NCI-H146 treated with DMSO at 0.1 percent for 48 hours (cell line): Measurements from ENCODE around the gene IGSF21.

ENCODE experiments used
- DNase-seq: peaks from one replicate; lab custom pipeline; 2025; ENCODE audit not compliant: unreplicated experiment; lab: John Stamatoyannopoulos, UW

Gene IGSF21

DNA sequence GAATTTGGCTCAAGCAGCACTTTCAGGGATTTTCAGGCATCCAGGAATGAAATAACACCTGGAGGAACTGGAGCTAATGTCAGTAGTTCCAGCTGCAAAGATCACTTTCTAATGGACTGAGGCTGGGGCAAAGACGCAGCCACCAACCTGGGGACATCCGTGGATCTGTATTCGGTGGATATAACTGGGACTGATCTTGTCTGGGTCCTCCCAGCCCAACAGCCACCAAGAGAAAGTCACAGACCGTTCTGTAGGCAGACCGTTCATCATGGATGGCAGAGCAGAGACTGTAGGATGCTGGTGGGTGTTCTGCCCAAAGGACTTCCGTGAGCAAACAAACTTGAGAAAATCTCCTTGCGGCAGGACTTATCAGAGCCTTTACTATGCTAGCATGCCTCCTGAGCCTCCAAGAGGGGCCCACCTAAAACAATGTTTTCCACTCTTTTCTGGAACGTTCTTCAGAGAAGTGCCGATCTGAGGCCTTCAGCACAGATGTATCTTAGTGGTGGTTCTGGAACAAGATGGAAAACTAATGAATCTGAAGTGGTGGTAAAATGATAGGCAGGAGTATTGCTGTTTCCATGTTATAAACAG lies 287.1 kb downstream of the IGSF21 start:
- no peak for DNase-seq

DNA sequence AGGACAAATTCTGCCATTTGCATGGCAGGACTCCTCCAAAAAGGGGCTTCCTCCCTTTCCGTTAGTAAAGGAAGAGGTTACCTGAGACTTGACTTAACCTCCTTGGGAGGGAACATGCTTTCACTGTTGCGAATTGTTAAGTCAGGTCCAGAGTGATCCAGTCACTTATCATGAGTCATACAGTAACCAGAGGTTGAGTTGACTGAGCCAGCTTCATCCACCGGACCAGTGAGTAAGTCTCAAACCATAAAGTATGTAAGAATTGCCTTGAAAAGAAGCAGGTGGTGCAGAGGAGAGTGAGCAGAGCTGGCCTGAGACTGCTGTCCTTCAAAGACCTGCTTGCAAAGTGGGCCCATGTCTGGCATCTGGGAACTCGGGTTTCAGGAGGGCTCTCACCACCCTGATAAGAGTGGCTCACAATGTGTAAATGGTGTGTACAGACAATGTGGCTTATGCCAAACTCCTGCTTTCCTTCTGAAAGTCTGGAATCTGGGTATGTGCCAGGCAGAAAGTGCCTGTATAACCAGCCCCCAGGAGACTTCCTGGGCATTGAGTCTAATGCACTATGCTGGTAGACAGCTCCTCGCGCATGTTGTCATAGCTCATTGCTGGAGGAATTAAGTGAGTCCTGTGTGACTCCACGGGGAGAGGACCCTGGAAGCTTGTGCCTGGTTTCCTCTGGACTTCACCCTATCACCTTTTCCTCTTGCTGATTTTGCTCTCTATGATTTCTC lies 288.8 kb downstream of the IGSF21 start:
- DNase-seq, result no peak

DNA sequence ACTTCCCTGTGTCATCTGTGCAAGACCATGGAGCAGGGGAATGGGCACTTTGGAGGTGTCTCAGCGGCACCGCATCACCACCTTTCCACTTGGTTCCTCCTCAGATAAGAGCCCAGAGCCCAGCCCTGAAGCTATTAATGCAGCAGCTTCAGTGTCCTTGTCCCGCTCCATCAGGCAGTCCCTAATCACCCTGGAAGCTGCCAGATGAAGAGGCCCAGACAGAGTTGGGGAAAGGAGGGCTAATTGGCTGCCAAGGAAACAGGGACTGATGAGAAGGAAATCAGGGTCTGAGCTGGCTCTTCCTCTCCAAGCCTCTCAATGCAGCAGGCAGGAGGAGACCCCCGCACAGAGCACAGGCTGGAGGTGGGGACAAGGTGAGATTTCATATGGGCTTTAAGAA lies 290.0 kb downstream of the IGSF21 start:
- DNase-seq, result no peak

DNA sequence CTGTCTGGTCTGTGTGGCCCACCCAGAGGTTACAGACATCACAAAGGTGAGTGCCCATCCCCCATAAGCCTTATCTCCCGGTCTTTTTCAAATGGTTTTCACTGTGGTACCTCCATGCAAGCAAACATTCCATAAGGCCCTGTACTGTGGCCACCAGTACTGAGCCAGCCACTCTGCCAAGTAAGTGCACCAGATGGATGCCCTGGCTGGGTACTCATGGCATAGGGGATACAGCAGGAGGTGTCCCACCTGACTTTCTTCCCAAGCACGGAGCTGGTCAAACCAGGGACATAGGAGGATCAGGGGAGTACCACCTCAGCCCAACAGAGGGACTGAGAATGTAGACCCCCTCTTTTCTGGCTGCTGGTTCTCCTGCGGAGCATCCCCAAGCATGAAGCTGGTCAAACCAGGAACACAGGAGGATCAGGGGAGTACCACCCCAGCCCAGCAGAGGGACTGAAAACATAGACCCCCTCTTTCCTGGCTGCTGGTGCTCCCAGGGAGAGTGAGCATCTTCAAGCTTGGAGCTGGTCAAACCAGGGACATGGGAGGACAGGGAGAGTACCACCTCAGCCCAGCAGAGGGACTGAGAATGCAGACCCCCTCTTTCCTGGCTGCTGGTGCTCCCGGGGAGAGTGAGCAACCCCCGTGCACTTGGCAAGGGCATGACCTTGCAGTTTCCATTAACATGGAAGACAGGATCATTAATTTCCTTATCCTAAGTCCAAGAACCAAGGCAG lies 291.4 kb downstream of the IGSF21 start:
- DNase-seq, result no peak

DNA sequence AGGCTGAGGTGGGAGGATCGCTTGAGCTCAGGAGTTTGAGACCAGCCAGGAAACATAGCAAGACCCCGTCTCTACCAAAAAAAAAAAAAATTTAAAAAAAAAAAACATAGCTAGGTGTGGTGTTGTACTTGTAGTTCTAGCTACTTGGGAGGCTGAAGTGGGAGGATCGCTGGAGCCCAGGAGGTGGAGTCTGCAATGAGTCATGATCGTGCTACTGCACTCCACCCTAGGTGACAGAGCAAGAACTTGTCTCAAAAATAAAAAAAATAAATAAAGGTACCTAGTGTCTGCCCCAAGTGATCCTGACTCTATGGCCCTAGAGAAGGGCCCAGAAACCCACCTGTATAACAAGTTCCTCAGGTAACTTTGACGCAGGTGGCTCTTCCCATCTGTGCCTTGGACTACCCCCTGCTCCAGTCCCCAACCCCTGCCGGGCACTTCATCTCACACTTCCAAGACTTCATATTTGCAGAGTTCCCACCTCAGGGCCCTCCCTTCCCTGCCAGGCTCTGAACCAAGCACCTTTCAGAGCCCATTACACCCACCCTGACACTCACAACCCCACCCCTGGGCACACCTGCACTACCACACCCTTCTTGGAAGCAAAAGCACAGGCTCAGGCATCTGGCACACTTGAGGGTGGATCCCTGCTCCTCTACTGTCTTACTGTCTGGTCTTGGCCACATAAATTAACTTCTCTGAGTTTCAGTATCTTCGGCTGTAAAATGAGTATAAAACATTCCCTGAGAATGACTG lies 292.9 kb downstream of the IGSF21 start:
- DNase-seq, result no peak

DNA sequence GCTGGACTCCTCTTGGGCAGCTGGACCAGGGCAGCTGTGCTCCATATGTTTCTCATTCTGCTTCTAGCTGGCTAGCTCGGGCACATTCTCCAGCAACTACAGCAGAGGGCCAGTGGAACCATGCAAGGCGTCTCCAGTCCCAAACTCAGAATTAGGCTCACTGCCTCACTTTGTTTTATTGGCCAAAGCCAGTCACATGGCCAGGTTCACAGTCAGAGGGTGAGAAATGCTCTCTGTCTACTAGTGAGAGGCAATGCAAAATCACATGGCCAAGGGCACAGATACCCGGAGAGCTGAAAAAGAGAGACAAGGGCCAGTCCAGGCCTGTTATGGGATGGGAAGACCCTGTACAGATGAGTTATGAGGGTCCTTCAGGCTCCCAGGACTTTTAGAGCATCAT lies 294.3 kb downstream of the IGSF21 start:
- DNase-seq, result no peak

DNA sequence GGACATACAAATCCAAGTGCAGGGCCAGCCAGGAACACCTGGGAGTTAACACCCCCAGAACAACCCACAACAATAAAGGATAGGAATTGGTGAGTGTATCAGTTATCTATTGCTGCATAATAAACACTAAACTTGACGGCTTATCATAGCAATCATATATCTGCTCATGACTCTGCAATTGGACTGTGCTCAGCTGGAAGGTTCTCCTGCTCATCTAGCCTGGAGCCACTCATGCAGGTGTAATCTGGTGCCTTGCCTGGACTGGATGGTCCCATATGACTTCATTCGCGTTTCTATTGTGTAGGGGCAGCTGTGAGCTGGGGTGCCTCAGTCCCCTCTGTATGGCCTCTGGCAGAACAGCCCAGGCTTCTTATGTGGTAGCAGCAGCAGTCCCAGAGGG lies 296.9 kb downstream of the IGSF21 start:
- no peak for DNase-seq

DNA sequence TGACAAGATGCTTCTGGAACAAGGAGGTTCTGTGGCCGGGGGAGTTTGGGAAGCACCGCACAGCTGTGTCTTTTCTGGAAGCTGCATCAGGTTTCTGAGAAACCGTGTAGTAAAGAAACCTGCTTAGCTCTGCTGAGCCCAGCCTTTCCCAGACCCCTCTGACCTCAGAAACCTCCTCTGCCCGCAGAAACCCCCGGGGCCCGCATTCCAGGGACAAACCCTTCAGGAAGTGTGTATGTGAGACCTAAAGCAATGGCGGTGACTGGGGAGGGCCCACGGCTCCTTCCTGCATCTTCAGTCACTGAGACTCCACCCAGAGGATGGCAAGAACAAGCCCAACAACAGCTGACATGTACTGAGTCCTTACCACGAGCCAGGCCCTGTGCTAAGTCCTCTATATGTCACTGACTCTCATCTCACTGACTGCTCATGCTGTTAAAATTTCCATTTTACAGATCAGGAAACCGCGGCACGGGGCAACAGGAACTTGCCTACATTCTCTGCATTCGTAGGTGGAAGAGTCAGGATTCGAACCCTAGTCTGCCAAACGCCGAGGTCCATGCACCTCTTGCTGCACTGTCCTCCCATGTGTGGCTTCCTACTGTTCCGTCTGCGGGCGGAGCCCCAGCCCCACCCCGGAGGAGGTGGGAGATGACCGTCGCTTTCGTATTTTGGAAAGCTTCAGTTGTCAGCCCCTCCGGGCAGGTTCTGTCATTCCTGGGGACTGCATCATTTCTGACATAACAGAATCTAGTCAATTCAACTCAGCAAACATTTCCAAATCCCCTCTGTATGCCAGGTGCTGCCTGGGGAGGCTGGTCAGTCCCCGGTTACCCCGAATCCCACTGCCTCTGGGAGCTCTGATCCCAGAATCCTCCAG lies 299.8 kb downstream of the IGSF21 start:
- no peak for DNase-seq

DNA sequence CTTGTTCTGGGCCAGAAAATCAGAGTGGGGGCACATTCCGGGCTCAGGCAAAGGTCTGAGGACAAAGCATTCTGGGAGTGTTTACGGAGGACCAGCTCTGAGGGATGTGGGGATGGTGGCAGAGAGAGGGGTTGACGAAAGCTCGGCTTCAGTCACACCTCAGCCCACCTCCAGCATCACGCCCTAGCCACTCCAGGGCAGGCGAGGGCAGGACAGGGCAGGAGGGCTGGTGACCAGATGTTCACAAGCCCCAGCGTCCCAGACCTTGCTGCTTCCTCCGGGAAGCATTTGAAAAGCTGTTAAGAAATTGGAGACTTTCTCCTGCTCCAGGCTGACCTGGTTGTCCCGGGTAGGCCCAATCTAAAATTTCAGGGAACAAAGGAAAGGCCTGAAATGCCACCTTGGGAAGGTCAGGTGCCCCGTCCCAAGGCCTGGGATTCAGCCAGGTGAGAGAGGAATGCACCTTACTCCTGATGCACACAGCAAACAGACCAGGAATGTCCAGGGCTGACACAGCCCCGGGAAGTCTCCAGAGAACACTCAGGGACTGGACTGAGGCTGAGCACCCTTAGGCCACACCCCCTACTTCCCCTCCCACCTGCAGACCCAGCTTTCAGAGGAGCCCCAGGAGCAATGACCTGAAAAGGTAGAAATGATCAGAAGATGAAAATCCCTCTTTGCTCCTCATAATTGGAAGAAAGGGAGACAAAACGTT lies 301.2 kb downstream of the IGSF21 start:
- no peak for DNase-seq

DNA sequence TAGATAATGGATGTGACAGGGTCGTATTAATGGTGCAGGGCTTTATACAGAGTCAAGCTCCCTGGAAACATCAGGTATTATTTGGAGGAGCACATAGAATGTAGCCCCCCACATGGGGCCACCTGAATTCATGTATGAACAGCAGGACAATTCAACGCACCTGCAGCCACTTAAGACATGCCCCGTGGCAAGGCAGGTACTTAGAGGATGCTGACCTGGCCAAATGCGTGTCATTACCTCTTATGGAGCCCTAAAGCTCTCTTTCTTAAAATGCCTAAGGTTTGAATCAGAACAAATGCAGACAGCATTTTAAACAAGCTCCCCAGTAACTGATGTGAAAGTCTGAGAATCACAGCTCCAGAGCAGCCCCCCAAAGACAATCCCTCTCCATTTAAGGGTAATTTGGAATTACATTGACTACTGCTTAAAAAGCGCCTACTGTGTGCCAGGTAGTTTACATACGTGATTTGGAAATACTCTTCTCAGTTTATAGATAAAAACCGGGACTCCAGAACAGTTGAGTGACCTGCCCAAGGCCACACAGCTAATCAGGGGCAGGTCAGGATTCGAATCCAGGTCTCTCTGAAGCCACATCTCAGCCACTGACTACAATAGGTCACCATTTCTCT lies 302.1 kb downstream of the IGSF21 start:
- no peak for DNase-seq

DNA sequence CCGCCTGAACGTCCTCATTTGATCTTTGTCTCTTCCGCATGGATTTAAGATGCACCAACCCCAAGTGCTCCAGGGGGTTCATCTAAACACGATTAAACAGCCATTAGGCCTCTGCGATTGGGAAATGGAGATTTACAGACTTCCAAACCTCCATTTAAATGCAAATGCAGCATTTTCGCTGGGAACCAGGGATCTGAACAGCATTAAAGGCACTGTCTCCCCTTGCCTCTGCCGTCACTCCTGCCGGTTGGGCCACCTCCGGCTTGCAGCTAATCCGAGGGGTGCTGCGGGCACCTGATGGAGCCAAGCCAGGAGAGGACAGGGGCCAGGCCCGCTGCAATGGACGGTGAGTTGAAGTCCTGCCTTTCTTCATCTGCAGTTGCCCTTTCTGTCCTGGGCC lies 302.8 kb downstream of the IGSF21 start:
- DNase-seq, result no peak

DNA sequence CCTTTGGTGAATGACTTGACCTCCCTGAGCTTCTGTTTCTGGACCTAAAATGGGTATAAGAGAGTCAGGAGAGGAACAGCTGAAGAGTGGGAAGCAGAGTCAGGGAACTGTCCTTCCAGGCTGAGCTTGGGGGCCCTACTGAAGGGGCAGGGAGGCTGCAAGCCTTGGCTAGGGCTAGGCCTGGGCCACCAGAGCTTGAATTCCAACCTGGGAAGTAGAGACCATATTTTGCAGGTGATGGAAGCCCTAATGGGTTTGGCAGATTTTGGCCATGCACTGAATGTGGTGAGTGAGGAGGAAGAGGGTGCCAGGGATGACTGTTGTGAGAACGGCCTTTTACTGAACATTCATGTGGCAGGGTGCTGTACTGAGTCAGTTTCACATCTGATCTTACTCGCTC lies 303.7 kb downstream of the IGSF21 start:
- no peak for DNase-seq

DNA sequence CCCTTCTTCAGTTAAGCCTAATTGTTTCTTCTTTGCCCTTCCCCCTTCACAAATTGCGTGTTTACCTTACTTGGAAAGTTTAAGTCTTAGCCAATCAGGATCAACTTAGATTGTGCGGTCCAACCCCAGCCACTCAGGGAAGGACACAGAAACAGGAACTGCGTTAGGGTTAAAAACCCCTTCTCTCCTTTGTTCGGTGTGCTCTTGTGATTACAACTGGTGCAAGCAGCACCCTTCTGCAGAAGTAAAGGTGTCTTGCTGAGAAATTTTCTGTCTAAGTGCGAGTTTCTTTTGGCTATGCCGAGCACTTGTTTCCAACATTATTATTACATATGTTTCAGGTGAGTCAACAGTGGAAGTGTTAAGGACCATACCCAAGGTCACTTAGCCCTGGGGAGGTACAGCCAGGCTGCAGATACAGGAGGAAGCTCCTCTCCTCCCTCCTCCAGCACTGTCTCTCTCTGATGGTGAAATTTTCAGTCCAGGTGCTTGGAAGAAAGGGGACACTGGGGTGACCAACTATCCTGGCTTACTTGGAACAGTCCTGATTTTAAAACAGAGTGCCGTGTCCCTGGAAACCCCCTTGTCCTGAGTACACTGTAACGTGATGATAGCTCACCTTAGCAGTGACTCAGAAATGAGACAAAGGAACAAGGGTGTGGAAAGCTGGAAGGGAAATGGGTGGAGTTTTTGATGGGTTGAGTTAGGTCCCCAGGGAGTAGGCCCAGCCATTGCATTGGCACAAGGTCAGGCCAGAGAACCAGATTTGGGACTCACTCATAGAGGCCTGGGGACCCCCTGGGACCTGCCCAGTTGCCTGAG lies 304.4 kb downstream of the IGSF21 start:
- DNase-seq, result no peak

DNA sequence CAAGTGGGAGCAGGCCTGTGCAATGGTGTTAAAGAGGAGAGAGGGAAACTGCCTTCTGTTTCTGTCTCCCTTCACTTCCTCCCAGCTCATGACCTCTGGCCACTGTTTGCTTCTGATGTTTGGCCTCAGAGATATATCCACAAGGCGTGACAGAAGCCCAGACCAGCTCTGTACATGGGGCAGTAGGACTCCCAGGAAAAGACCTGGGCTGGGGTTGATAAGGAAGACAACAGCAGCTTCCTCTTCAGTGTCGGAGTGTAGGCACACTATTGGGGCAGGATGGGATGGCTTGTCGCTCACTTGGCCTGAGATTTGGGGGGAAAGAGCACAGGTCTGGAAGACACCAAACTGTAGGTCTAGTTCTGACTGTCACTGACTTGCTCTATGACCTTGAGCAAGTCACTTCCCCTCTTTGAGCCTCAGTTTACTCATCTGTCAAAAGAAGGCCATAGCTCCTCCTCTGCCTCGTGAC lies 305.3 kb downstream of the IGSF21 start:
- DNase-seq, result no peak

DNA sequence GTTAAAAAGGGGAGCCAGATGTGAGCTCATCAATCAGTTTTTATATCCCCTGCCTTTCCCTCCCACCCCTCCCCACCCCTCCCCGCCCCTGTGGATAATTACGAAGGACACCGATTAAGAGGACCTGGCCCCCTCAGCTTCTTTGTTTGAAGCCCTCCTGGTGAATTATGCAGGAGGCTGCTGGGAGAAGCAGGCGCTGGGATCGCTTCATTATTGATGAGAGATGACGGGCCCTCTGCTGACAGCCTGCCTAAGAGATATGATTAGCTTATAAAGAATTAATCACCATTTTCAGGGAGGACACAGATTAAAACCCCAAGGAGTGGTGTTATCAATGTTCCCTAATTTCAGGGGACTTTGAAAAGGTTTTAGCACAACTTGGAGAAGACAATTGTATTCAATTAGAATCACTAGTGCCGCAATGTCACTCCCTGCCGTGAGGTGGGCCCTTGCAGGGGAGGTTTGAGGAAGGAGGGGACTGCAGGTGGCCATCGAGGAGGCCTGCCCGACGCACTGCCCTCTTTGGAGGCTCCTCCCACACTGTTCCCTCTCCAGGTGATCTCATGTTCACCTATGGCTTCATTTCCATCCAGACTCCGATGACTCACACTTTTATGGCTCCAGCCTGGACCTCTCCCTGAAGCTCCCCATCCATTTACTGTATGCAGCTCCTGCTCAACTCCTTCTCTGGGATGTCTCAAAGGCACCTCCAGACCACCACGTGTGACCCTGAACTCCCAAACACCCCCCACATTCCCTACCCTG lies 306.1 kb downstream of the IGSF21 start:
- DNase-seq, result no peak

DNA sequence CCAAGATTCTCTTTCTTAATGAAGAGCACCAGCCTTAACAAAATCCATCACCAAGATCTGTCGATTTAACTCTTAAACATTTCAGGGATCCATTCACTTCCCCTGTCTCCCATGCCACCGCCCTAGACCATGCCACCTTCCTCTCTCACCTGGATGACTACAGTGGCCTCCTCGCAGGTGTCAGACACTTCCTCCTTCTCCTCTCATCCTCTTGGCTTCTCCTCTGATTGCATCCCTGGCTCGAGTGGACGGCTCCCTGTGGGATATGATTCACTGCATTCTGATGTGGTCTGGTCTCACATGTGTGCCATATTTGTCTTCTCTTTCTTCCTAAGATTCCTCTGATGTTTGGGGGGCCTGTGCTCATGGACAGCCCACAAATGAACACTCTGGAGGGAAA lies 306.7 kb downstream of the IGSF21 start:
- no peak for DNase-seq

DNA sequence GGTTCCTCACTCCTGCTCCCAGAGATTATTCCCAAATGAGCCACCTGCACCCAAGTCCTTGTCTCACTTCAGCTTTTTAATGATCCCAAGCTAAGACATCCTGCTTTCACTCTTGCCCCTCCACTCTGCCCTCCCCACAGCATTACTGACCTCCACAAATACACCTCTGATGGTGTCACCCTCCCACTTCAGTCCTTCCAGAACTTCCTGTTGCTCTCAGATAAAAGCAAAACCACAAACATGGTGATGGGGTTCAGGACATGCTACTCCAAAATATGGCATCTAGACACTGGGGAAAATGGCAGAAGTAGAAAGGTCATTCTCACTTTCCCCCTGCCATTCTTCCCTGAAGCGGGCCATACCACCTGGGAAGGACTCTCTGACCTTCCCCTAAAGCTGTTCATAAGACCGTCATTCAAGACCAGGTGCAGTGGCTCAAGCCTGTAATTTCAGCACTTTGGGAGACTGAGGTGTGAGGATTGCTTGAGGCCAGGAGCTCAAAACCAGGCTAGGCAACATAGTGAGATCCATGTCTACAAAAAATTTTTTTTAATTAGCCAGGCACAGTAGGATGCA lies 307.4 kb downstream of the IGSF21 start:
- no peak for DNase-seq
